Erythroblast (primary cell): ENCODE data around the gene MAGEB2.
"Not testable (repeated sequence)": the region's sequence is repeated elsewhere in the genome, so short reads cannot be mapped to it uniquely, and the experiment has no call there.

Experiments used
- DNase-seq, 2 experiments: peaks; one replicate each; lab custom pipeline; 2025; lab: John Stamatoyannopoulos, UW
- GATA1 ChIP-seq: IDR thresholded peaks from 2 replicates; pipeline ENCODE4 v1.6.1; 2011; ENCODE audit warnings: low read depth, mild to moderate bottlenecking, control low read depth, low read length, moderate library complexity
- POLR2A ChIP-seq: IDR thresholded peaks from 2 replicates; pipeline ENCODE4 v1.6.1; 2011; ENCODE audit warnings: mild to moderate bottlenecking, low read length

The MAGEB2 gene, protein sequence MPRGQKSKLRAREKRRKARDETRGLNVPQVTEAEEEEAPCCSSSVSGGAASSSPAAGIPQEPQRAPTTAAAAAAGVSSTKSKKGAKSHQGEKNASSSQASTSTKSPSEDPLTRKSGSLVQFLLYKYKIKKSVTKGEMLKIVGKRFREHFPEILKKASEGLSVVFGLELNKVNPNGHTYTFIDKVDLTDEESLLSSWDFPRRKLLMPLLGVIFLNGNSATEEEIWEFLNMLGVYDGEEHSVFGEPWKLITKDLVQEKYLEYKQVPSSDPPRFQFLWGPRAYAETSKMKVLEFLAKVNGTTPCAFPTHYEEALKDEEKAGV

DNA sequence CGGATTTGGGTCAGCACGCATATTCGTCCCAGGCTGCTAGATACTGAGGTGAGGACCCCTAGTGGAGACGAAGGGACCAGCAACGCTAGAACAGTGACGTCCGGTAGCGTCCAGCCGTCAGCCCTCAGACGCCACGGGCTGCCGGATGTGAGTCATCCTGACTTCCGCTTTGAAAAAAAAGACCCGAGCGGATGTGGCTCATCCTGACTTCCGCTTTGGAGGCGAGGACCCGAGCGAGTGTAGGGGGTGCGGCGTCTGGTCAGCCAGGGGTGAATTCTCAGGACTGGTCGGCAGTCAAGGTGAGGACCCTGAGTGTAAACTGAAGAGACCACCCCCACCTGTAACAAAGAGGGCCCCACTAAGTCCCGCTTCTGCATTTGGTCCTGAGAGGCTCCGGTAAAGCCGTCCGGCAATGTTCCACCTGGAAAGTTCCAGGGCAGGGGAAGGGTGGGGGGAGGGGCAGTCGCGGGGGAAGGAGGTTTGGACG, at the start of gene MAGEB2:
Gene MAGEB2 (plus strand): TSS at position 207 of the 487 bp plus-strand sequence. CDS start 3,018 bp downstream, outside the sequence.
- TF ChIP-seq GATA1 (no peak), POLR2A (no peak)
- DNase-seq: no peak

- no peak for DNase-seq
- TF ChIP-seq GATA1 (no peak), POLR2A (no peak)
These were observed 44.5 kb upstream of the MAGEB2 start for GRCh38 chrX:30170900-30171299.

DNA sequence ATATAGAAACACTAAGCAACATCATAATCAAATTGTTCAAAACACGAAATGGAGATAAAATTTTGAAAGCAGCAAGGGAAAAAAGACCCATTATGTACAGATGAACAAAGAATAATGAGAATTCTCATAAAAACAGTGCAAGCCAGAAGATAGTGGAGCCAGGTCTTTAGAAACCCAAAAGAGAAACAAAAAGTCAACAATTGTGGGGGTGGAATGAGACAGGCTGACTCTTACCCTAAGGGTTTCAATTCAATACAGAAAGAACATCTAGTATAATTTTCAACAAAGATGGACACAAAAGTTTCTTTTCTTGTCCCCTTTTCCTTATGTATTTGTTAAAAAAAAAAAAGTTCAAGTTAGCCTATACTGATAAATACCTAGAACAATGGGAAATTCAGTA, 34.0 kb upstream of the MAGEB2 start:
- TF ChIP-seq POLR2A (no peak), GATA1 (no peak)
- no peak for DNase-seq

- TF ChIP-seq POLR2A (no peak), GATA1 (no peak)
These were observed 31.8 kb upstream of the MAGEB2 start for GRCh38 chrX:30183554-30183953.

GRCh38 chrX:30190426-30190825, 24.9 kb upstream of the MAGEB2 start:
- no peak for DNase-seq
- TF ChIP-seq GATA1: no peak

More at GRCh38 chrX:30183554-30183953, 31.8 kb upstream of the MAGEB2 start:
- no peak for DNase-seq

DNA sequence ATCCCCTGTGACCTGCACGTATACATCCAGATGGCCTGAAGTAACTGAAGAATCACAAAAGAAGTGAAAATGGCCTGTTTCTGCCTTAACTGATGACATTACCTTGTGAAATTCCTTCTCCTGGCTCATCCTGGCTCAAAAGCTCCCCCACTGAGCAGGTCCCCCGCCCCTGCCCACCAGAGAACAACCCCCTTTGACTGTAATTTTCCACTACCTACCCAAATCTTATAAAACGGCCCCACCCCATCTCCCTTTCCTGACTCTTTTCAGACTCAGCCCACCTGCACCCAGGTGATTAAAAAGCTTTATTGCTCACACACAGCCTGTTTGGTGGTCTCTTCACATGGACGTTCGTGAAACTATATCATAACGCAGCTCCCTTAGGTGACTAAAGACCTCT, 21.5 kb upstream of the MAGEB2 start:
- not testable (repeated sequence) for DNase-seq

- TF ChIP-seq POLR2A (no peak), GATA1 (no peak)
- peak in 1 of 2 experiments; percentile 0 for DNase-seq
These were observed 19.0 kb upstream of the MAGEB2 start for GRCh38 chrX:30196322-30196721.

GRCh38 chrX:30212172-30212571, 3.2 kb upstream of the MAGEB2 start:
- no peak for DNase-seq
- TF ChIP-seq POLR2A (no peak), GATA1 (no peak)

GRCh38 chrX:30217465-30217864, 2.1 kb downstream of the MAGEB2 start:
- TF ChIP-seq GATA1 (no peak), POLR2A (no peak)
- DNase-seq: peak; percentile 7 to 45

DNA sequence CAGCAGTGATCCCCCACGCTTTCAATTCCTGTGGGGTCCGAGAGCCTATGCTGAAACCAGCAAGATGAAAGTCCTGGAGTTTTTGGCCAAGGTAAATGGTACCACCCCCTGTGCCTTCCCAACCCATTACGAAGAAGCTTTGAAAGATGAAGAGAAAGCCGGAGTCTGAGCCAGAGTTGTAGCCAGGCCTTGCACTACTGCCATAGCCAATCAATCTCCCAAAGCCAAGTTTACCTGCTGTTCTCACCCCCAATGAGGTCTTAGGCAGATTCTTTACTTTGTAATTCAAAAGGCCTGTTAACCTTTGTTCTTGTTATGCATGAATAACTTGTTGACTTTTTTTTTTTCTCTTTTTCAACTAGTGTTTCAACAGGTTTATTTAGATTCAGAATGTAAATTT, 4.0 kb downstream of the MAGEB2 start:
- DNase-seq: no peak
- no peak for TF ChIP-seq GATA1
- no peak for TF ChIP-seq POLR2A

- TF ChIP-seq POLR2A (no peak), GATA1 (no peak)
- peak; percentile 1 to 8 for DNase-seq
These were observed 5.3 kb downstream of the MAGEB2 start for GRCh38 chrX:30220661-30221060.

GRCh38 chrX:30224536-30224935, 9.2 kb downstream of the MAGEB2 start:
- TF ChIP-seq POLR2A (no peak), GATA1 (no peak)

GRCh38 chrX:30228526-30228925, 13.2 kb downstream of the MAGEB2 start:
- DNase-seq: no peak
- TF ChIP-seq GATA1: no peak
- no peak for TF ChIP-seq POLR2A

More at GRCh38 chrX:30224536-30224935, 9.2 kb downstream of the MAGEB2 start:
- DNase-seq: no peak

DNA sequence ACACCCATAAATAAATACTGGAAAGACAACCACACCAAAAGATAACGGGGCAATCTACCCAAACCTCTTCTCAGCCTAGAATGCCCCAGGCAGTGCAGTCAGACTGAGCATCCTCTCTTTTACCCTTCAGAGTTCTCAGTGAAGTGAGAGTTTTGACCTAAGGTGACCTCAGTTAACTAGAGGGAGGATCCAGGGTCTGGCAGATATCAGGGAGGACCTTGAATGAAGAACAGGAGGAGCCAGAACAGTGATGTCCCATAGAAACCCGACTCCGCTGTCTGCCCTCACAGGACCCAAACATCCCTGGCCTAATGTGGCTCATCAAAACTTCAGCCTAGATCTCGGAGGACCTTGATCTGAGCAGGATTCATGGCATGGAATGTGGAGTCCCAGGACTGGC, 15.0 kb downstream of the MAGEB2 start, which contains the start of gene MAGEB3:
Gene MAGEB3 (plus strand): TSS at position 263 of the 400 bp plus-strand sequence. CDS start 5,268 bp downstream, outside the sequence.
- TF ChIP-seq GATA1 (no peak), POLR2A (no peak)
- no peak for DNase-seq
